ENCODE measurements around the gene THRSP.
A peak's percentile ranks its signal among the peaks of the same experiment; 100 is the strongest.
"Not testable (repeated sequence)": the region's sequence is repeated elsewhere in the genome, so short reads cannot be mapped to it uniquely, and the experiment has no call there.

Gene THRSP

DNA sequence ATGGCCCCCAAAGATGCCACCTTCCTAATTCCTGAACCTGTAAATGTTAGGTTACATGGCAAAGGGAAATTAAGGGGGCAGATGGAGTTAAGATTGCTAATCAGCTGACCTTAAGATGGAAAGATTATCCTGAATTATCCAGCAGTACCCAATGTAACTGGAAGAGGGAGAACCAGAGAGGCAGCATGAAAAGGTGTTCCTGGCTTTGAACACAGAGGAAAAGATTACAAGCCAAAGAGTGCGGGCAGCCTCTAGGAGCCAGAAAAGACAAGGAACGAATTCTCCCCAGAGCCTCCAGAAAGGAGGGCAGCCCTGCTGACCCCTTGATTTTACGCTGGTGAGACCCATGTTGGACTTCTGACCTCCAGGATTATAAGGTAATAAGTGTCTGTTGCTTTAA, 15.1 kb upstream of the THRSP start:
- no peak overlapping the region for H3K4me3 Mint-ChIP-seq

DNA sequence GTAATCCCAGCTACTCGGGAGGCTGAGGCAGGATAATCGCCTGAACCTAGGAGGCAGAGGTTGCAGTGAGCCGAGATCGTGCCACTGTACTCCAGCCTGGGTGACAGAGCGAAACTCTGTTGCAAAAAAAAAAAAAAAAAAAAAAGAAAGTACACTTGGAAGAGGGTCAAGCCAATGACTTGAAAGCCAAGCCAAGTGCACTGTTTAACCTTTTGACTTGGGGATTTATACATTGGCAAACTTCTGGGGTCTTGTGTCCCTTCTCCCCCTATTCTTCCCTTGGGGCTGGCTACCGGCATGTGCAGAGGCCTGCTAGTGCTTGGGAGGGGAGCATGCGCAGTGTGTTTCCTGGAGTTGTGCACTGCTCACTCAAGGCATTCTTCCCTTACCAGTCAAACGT, 14.3 kb upstream of the THRSP start:
- H3K36me3 Mint-ChIP-seq, result no peaks in the 10 kb centered on the region
- ATAC-seq, result no peak
- no peaks in the 10 kb centered on the region for H3K9me3 Mint-ChIP-seq
- H3K4me3 Mint-ChIP-seq, result no peak overlapping the region
- H3K4me1 Mint-ChIP-seq, result peaks cover 10% of the 10 kb centered on the region
- DNase-seq (ENCODE audit: low spot score in 2 of 2), result no peak
- H3K27ac Mint-ChIP-seq, result no peak overlapping the region

More for the DNA sequence above, 15.1 kb upstream of the THRSP start:
- no peaks in the 10 kb centered on the region for H3K36me3 Mint-ChIP-seq
- DNase-seq (ENCODE audit: low spot score in 2 of 2), result no peak
- H3K4me1 Mint-ChIP-seq, result peaks cover 12% of the 10 kb centered on the region
- no peak overlapping the region for H3K27ac Mint-ChIP-seq
- no peak for ATAC-seq
- no peaks in the 10 kb centered on the region for H3K9me3 Mint-ChIP-seq

DNA sequence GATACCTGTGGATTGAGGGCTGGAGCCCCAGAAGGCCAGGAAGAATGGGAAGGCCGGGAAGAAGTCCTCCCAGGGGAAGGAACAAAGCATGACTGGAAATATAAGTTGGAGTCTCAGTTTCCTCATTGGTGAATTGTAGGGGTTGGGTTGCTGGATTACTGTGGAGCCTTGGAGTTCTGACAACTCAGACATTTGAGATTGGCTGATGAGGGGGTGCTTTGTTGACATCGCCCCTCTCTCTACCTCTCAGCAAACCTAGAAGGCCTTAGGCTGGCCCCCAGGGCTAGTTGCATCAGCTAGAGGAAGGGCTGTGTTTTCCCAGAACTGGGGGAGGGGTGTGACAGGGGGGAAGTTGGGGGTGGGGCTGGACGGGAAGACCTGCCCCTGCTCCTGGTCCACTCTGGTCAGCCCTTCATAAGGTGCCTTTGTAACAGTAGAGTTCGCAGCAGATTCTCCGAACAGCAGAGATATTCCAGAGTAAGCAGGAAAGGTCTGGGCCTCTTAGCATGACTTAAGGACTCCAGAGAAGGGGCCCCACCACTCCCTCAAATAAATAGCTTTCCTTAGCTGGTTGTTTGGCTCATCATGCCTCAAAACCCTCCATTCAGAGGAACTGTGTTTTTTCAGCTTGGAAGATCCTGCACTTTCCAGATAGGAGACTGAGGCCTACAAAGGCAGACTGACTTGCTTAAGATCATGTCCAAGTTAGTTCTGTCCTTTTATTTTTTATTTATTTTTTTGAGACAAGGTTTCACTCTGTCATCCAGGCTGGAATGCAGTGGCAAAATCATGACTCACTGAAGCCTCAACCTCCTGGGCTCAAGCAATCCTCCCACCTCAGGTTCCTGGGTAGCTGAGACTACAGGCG, 12.5 kb upstream of the THRSP start:
- ATAC-seq (no peak), DNase-seq (ENCODE audit: low spot score in 2 of 2) (no peak)
- no peaks in the 10 kb centered on the region for H3K36me3 Mint-ChIP-seq
- H3K27ac Mint-ChIP-seq, result peak overlapping the region; percentile 60
- no peak overlapping the region for H3K4me3 Mint-ChIP-seq
- no peaks in the 10 kb centered on the region for H3K9me3 Mint-ChIP-seq
- H3K4me1 Mint-ChIP-seq, result peaks cover 2% of the 10 kb centered on the region

DNA sequence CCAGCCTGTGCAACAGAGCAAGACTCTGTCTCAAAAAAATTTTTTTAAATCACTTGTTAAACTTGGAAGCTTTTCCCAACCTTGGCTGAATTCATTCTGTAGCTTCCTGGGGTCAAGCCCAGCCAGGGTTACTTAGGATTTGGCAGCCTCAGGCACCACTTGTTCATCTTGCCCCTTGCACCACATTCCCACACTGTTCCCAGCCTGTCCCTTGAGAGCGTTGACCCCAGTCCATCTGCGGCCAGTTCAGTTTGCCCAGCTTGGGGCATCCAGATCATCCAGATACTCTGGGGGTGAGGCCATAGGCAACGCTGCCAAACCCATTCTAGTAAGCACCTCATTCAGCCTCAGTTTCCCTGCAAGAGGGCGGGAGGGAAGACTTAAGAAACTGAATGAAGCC, 8.7 kb upstream of the THRSP start:
- Mint-ChIP-seq H3K4me1 (no peaks in the 10 kb centered on the region), H3K27ac (no peak overlapping the region), H3K36me3 (no peaks in the 10 kb centered on the region), H3K9me3 (no peaks in the 10 kb centered on the region), H3K4me3 (no peak overlapping the region)
- ATAC-seq (no peak), DNase-seq (ENCODE audit: low spot score in 2 of 2) (no peak)

DNA sequence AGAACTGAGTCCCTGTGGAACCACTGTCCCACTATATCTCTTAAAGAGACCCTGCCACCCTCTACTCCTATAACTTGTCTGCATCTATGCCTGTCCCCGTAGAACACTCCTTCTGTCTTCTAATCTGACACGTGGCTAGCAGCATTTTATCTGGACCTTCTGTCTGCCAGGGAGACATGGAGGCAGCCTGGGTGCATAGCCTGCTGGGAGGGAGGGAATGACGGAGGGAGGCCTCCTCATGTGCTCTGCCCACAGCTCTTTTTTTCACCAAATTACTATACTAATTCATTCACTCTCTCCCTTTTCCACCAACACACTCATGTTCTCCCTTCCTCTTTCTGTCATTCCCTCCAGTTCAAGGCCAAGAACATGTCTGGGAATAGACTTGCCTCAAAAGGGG, 7.6 kb upstream of the THRSP start:
- H3K36me3 Mint-ChIP-seq, result no peaks in the 10 kb centered on the region
- no peaks in the 10 kb centered on the region for H3K9me3 Mint-ChIP-seq
- ATAC-seq (no peak), DNase-seq (ENCODE audit: low spot score in 2 of 2) (no peak)
- H3K27ac Mint-ChIP-seq, result no peak overlapping the region
- no peak overlapping the region for H3K4me3 Mint-ChIP-seq
- H3K4me1 Mint-ChIP-seq, result no peaks in the 10 kb centered on the region

DNA sequence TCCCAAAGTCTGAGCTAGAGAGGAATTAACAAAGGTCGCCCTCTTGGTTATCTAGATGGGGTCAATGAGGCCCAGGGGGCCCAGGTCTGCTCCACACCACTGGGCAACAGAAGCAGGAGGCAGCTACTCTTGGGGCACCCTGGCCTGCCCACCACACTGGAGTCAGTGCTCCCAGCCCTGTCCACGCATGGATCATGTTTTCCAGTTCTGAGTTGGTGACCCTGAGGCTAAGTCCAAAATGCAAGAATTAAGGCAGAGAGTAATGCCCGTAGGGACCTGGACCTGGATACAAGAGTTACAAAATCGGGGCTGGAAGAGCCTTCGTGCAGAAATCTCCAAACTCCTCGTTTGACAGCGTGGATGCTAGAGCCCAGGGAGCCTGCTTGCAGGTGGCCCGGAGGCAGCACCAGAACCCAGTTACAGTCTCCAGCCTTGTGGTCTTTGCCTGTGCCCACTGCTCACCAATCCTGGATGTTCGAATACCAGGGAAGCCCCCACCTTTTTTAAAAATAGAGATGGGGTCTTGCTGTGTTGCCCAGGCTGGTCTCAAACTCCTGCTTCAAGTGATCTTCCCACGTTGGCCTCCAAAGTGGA, 6.1 kb upstream of the THRSP start:
- DNase-seq (ENCODE audit: low spot score in 2 of 2) (no peak), ATAC-seq (no peak)
- H3K36me3 Mint-ChIP-seq, result no peaks in the 10 kb centered on the region
- no peak overlapping the region for H3K27ac Mint-ChIP-seq
- H3K9me3 Mint-ChIP-seq, result no peaks in the 10 kb centered on the region
- no peaks in the 10 kb centered on the region for H3K4me1 Mint-ChIP-seq
- no peak overlapping the region for H3K4me3 Mint-ChIP-seq

DNA sequence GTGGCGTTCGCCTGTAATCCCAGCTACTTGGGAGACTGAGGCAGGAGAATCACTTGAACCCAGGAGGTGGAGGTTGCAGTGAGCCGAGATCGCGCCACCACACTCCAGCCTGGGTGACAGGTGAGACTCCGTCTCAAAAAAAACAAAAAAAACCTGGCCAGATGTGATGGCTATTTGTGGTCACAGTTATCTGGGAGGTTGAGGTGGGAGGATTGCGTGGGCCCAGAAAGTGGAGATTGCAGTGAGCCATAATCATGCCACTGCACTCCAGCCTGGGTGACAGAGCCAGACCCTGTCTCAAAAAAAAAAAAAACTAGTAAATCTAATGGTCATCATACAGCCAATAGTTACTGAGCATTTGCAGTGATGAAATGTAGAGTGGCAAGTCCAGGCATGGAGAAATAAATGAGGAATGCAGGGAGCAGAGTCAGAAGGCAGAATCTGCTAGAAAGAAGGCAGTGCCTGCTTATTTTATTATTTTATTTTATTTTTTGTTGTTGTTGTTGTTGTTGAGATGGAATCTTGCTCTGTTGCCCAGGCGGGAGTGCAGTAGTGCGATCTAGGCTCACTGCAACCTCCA, 3.8 kb upstream of the THRSP start:
- not testable (repeated sequence) for H3K27ac Mint-ChIP-seq; DNase-seq (ENCODE audit: low spot score in 2 of 2); H3K36me3 Mint-ChIP-seq; H3K4me1 Mint-ChIP-seq; H3K9me3 Mint-ChIP-seq; ATAC-seq; H3K4me3 Mint-ChIP-seq

DNA sequence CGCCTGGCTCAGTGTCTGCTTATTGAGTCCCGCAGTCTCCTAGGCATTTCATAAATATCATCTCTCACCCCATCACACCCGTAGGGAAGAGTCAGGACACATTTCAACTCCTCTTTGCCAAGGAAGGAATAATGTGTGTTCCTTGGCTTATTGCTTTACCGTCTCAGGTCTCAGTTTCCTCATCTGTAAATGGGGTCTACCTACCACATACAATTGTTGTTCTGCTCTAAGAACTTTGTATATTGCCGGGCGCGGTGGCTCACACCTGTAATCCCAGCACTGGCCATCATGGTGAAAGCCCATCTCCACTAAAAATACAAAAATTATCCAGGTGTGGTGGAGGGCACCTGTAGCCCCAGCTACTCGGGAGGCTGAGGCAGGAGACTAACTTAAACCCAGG, 3.1 kb upstream of the THRSP start:
- no peaks in the 10 kb centered on the region for H3K4me1 Mint-ChIP-seq
- no peak overlapping the region for H3K27ac Mint-ChIP-seq
- no peaks in the 10 kb centered on the region for H3K9me3 Mint-ChIP-seq
- DNase-seq (ENCODE audit: low spot score in 2 of 2), result no peak
- no peak overlapping the region for H3K4me3 Mint-ChIP-seq
- no peaks in the 10 kb centered on the region for H3K36me3 Mint-ChIP-seq
- no peak for ATAC-seq

DNA sequence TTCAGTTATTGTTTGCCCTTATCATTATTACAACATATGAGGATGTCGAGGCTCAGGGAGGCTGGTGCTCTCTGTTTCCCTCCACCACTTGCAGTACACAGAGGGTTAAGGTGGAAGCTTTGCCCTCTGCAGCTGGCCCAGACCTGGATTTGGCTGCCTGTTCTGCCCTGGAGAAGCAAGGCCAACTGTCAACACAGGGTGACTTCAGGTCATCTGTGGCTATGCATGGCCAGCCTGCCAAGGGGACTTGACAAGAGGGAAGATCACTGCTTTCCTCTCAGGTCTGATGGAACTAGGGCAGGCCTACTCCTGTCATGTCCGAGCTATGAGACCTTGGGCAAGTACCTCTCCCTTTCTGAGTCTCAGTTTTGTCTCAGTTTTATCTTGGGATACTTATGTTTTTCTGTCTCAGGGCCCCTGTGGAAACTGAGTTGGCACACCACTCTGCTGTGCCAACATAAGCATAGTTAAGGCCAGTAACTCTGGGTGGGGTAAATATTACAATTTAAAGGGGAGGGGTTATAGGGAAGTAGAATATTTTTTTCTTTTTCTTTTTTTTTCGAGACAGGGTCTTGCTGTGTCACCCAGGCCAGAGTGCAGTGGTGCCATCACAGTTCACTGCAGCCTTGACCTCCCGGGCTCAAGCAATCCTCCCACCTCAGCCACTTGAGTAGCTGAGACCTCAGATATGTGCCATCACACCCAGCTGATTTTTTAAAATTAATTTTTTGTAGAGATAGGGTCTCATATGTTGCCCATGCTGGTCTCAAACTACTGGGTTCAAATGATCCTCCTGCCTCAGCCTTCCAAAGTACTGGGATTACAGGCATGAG, 2.4 kb upstream of the THRSP start:
- Mint-ChIP-seq H3K9me3 (no peaks in the 10 kb centered on the region), H3K36me3 (no peaks in the 10 kb centered on the region), H3K4me1 (no peaks in the 10 kb centered on the region), H3K27ac (no peak overlapping the region), H3K4me3 (no peak overlapping the region)
- DNase-seq (ENCODE audit: low spot score in 2 of 2) (no peak), ATAC-seq (no peak)

DNA sequence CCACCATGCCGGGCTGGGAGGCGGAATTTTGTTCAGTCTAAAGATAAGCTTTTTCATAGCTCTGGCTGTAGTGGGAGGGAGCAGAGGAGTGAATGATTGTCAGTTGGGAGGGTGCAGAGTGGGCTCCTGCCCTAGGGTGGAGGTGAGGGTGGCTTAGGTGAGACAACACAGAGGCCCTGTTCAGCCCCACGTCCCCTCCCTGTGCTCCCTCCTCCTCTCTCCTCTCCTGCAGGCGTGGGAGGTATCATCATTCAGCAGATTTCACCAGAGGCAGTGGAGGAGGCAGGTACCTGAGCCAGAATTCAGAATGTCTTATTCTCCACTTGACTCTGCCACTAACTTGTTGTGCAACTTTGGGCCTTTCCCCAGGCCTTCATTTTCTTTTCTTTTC, 1.7 kb upstream of the THRSP start:
- no peak for DNase-seq (ENCODE audit: low spot score in 2 of 2)
- no peaks in the 10 kb centered on the region for H3K9me3 Mint-ChIP-seq
- ATAC-seq, result no peak
- H3K4me1 Mint-ChIP-seq, result no peaks in the 10 kb centered on the region
- H3K36me3 Mint-ChIP-seq, result no peaks in the 10 kb centered on the region
- no peak overlapping the region for H3K4me3 Mint-ChIP-seq
- H3K27ac Mint-ChIP-seq, result no peak overlapping the region

DNA sequence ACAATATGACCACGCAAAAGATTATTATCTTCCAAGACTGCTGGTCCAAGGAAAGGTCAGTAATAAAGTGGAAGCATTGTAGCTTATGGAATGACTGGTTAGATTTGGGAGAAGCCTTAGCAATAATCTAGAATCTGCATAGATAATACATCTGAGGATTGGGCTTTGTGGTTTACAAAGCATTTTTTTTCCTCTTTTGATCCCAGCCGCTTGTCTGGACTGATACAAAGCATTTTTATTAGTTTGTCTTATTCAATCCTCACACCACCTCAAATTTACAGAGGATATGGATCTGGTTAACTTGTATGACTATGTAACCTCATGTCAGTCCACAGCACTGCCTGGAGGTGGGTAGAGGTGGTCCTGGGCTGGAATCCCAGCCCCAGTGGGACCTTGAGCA, 990 bp upstream of the THRSP start:
- Mint-ChIP-seq H3K4me3 (no peak overlapping the region), H3K4me1 (no peaks in the 10 kb centered on the region), H3K27ac (no peak overlapping the region), H3K36me3 (peaks cover 7% of the 10 kb centered on the region), H3K9me3 (no peaks in the 10 kb centered on the region)
- ATAC-seq, result no peak
- DNase-seq (ENCODE audit: low spot score in 2 of 2), result no peak

DNA sequence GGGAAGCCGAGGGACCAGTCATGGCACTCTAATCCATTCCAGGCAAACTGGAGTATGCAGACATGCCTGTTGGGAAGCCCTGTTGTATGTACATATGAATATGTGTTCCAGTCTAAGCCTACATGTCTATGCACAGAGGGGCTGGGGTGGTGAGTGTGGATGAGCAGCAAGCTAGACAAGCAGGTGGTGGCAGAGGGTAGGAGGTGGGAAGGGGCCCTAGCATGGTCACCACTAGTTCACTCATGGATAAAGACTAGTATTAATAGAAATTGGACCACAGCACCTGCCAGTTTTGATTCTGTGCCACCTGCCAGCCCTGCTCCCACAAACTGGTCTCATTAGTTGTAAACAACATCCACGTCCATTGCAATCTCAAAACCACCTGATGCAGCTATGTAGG, 1.5 kb downstream of the THRSP start:
- Mint-ChIP-seq H3K27ac (no peak overlapping the region), H3K9me3 (no peaks in the 10 kb centered on the region)

DNA sequence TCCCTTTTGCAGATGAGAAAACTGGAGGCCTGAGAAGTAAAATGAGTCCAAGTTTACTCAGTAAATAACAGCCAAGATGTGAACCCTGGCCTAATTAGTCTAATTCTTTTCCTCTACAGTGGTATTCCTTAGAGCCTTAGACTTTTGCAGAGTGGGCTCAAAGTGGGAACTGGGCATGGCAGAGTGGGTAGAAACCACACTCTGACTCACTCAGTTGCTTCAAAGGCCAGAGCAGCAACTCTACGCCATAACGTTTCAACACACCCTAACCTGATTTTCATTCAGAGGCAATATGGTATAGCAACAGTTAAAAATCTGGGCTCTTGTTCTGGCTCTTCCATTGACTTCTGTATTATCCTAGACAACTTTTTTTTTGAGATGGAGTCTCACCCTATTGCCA, 2.8 kb downstream of the THRSP start:
- no peak for ATAC-seq
- H3K36me3 Mint-ChIP-seq, result peaks cover 45% of the 10 kb centered on the region

More for the DNA sequence above, 1.5 kb downstream of the THRSP start:
- Mint-ChIP-seq H3K4me3 (no peak overlapping the region), H3K4me1 (no peaks in the 10 kb centered on the region), H3K36me3 (peaks cover 32% of the 10 kb centered on the region)
- no peak for DNase-seq (ENCODE audit: low spot score in 2 of 2)
- ATAC-seq, result no peak

DNA sequence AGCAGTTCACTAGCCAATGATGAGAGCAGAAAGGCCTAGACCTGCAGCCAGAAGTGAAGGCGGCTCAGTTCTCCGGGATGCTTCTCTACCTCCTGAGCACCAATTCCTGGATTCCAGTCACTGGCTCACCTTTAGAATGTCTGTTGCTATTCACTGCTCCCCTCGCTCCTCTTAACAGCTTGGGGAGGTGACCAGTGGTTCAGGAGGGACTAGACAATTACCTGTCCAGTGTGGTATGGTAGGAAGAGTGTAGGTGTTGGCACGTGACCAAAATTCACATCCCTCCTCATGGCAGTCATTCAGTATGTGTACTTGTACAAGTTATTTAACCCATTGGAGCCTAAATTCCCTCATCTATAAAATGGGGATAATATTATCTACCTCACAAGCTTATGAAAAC, 4.0 kb downstream of the THRSP start:
- no peak for DNase-seq (ENCODE audit: low spot score in 2 of 2)
- Mint-ChIP-seq H3K4me3 (no peak overlapping the region), H3K4me1 (peaks cover 6% of the 10 kb centered on the region), H3K9me3 (no peaks in the 10 kb centered on the region), H3K36me3 (peaks cover 57% of the 10 kb centered on the region), H3K27ac (peak overlapping the region; percentile 64)
- no peak for ATAC-seq

More for the DNA sequence above, 2.8 kb downstream of the THRSP start:
- Mint-ChIP-seq H3K4me3 (no peak overlapping the region), H3K9me3 (no peaks in the 10 kb centered on the region), H3K4me1 (no peaks in the 10 kb centered on the region), H3K27ac (no peak overlapping the region)
- DNase-seq (ENCODE audit: low spot score in 2 of 2), result no peak

DNA sequence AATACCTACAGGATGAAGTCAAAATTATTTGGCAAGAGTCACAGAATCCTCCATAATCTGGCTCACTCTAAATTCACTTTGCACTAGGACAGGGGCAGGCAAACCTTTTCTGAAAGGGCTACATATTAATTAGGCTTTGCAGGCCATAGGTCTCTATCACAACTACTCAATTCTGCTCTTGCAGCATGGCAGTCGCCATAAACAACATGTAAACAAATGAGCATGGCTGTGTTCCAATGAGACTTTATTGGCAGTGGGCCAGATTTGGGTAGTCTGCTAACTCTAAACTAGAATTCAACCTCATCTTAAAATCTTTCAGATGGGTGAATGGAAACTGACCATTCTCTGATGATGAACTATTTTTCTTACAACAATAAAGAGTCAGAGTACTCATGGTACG, 5.8 kb downstream of the THRSP start:
- H3K4me3 Mint-ChIP-seq, result no peak overlapping the region
- H3K27ac Mint-ChIP-seq, result no peak overlapping the region
- DNase-seq (ENCODE audit: low spot score in 2 of 2) (no peak), ATAC-seq (no peak)
- no peaks in the 10 kb centered on the region for H3K9me3 Mint-ChIP-seq
- peaks cover 8% of the 10 kb centered on the region for H3K4me1 Mint-ChIP-seq
- H3K36me3 Mint-ChIP-seq, result peaks cover 73% of the 10 kb centered on the region
